Cardiac fibroblast (primary cell): ENCODE measurements around the gene SUGCT.

Experiments used
- DNase-seq, 2 donors: peaks; one replicate each; pipeline versions ENCODE4 v3.0.0 to v3.0.0-alpha.2; 2010; ENCODE audit warnings: low read depth in 2 of 2
- H3K4me3 ChIP-seq, 2 donors: replicated peaks in 1 of 2; 1 replicate in 1 of 2; 2 replicates in 1 of 2; pipeline ENCODE4 v1.5.1; 2011; ENCODE audit warnings: low read depth in 2 of 2, low read length in 2 of 2, mild to moderate bottlenecking in 2 of 2, moderate library complexity in 1 of 2
- TF ChIP-seq, protein P1 (sequence below): IDR thresholded peaks from one replicate; pipeline ENCODE4 v1.5.1; 2011; ENCODE audit warnings: low read depth, mild to moderate bottlenecking, low read length, inconsistent platforms

SUGCT gene

DNA sequence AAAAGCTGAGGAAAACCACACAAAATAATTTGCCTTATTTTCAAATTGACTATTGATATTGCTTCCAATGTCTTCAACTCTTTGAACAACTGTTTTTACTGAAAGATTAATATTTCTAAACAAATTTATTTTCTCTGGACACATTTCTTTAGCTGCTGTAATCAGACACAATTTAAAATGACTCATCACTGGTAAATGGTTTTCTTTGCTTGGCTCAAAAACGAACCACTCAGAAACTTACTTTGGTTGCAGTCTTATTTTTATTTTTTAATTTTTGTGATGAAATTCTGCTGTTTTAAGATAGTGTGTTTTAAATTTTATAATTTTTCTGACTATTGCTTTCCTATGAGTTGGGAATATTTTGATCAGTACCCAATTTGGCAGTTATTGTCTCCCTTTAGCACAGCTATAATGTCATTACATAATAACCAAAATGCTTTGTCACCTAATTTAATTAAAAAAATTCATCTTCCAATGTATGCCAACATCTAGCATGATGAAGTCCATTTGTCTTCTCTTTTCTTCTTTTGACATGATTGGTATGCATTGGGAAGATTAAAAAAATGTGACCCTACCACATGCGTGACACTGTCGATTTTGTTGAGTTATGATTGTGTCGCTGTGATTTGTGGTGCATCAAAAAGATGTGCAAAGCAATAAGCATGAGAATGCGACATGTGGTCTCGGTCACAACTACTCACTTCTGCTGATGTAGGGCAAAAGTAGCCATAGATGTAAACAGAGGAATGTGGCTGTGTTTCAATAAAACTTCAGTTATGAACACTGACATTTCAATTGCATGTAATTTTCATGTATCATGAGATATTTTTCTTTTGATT is 222.3 kb downstream of the SUGCT start:
- DNase-seq: peak; percentile 14 to 40
- H3K4me3 ChIP-seq: no peak overlapping the region
- TF ChIP-seq, protein P1, sequence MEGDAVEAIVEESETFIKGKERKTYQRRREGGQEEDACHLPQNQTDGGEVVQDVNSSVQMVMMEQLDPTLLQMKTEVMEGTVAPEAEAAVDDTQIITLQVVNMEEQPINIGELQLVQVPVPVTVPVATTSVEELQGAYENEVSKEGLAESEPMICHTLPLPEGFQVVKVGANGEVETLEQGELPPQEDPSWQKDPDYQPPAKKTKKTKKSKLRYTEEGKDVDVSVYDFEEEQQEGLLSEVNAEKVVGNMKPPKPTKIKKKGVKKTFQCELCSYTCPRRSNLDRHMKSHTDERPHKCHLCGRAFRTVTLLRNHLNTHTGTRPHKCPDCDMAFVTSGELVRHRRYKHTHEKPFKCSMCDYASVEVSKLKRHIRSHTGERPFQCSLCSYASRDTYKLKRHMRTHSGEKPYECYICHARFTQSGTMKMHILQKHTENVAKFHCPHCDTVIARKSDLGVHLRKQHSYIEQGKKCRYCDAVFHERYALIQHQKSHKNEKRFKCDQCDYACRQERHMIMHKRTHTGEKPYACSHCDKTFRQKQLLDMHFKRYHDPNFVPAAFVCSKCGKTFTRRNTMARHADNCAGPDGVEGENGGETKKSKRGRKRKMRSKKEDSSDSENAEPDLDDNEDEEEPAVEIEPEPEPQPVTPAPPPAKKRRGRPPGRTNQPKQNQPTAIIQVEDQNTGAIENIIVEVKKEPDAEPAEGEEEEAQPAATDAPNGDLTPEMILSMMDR: no peak

- no peak for DNase-seq
- TF ChIP-seq, protein P1: no peak
- H3K4me3 ChIP-seq: no peak overlapping the region
These were observed 235.0 kb downstream of the SUGCT start for GRCh38 chr7:40369641-40370277.

DNA sequence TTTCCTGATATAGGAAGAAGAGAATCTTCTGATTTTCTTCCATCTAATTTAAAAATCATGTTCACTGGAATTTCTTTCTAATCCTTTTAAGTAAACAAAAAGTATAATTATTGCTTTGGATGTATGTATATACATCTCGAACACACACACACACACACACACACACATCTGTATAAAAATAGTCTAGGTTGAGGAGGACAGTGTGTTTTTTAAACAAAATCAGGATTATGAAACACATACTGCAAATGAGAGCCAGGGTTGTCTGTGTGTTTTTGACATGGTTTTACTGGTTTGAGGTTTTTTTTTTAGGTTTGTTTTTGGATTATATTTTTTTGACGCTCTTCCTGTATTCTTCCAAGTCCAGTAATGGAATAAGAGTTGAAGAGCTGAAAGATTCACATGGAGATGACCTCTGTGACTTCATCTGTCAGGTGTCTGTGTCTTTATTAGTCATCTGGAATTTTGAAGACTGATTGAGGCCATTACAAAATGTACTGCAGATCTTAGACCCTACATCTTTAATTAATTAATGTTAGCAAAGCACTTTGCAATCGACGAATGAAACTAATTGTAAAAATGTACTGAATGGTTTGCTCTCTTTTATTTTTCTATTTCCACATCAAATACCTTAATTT is 237.1 kb downstream of the SUGCT start:
- TF ChIP-seq, protein P1: no peak
- no peak for DNase-seq
- no peak overlapping the region for H3K4me3 ChIP-seq

GRCh38 chr7:40374575-40374974 is 239.8 kb downstream of the SUGCT start:
- no peak overlapping the region for H3K4me3 ChIP-seq
- TF ChIP-seq, protein P1: no peak
- no peak for DNase-seq

- DNase-seq: no peak
- no peak overlapping the region for H3K4me3 ChIP-seq
- TF ChIP-seq, protein P1: no peak
These were observed 245.3 kb downstream of the SUGCT start for GRCh38 chr7:40380111-40380510.

DNA sequence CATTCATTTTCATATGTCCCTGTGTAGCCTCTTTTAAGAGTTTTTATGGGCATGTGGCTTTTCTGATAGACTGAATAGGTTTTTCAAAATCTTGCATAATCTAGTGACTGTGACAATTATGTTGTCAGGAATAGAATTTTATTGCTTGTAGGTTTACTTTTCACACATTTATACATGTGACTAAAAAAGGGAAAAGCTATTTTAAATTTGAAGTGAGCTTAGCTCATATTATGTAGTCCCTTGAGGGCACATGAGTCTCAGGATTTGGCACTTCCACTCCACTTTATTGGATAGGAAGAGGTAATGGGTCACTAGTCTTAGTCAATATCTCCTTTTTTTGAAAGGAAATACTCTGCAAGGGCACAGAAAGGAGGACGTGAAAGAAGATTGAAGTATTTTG is 247.3 kb downstream of the SUGCT start:
- TF ChIP-seq, protein P1: no peak
- H3K4me3 ChIP-seq: no peak overlapping the region
- DNase-seq: no peak
